GM12878 (cell line): Measurements from ENCODE around the gene MAP7. TPM values are rescaled to one million over a fixed set of nuclear protein-coding genes. Genes with fewer than 3 reads are reported as not detected.

ENCODE experiments used
- ATAC-seq: fragments of 200-7000 bp; cut with Tn5 transposase; 3 replicates; pipeline ENCODE4 v1.9.1; 2020; ENCODE audit warnings: mild to moderate bottlenecking, moderate library complexity
- BruUV-seq: library from RNA; stranded (reverse); fragments of 400-500 nt; replicated peaks from 2 replicates; lab custom pipeline; 2021; lab: Mats Ljungman, UMichigan
- CTCF ChIA-PET: fragments of 300-600 bp; sonication (Branson Sonifier 250); formaldehyde crosslinking; extraction: SDS; loops from one replicate; lab custom pipeline; 2021; ENCODE audit warnings: inconsistent platforms; lab: Yijun Ruan, JAX
- POLR2A ChIA-PET: fragments of 350-600 bp; formaldehyde crosslinking; extraction: SDS; loops from one replicate; lab custom pipeline; 2021; ENCODE audit warnings: inconsistent platforms; lab: Charles Lee
- RAD21 ChIA-PET: fragments of 300-600 bp; sonication (Branson Sonifier 250); formaldehyde crosslinking; loops from one replicate; lab custom pipeline; 2023; ENCODE audit warnings: antibody characterized with exemption; ENCODE audit not compliant: unreplicated experiment; lab: Charles Lee
- SMC1A ChIA-PET: fragments of 300-600 bp; sonication (Branson Sonifier 250); formaldehyde crosslinking; loops from one replicate; lab custom pipeline; 2023; ENCODE audit not compliant: unreplicated experiment, uncharacterized antibody; lab: Charles Lee
- DNase-seq: peaks from one replicate; pipeline ENCODE4 v3.0.0-alpha.2; 2011; ENCODE audit warnings: low read depth, low spot score
- FAIRE-seq: peaks from 3 replicates; lab custom pipeline; 2011; peaks lifted over from hg19 to GRCh38; lab: Jason Lieb, UNC
- H2AFZ ChIP-seq: 2 replicates; pipeline ENCODE4 v1.6.0; 2011; ENCODE audit warnings: low read depth, low read length, control low read depth; ENCODE audit not compliant: control insufficient read depth
- H3K27ac ChIP-seq: 2 replicates; pipeline ENCODE4 v1.5.1; 2011; ENCODE audit warnings: control low read depth; ENCODE audit not compliant: control insufficient read depth, insufficient read depth
- H3K27me3 ChIP-seq, 2 experiments: replicated peaks in 1 of 2; 2 replicates each; pipeline versions ENCODE4 v1.6.0 to v1.6.1; 2011; ENCODE audit warnings: low read length in 1 of 2; ENCODE audit not compliant: control insufficient read depth in 2 of 2, insufficient read depth in 2 of 2
- H3K36me3 ChIP-seq, 2 experiments: 2 replicates each; pipeline ENCODE4 v1.5.1; 2011; ENCODE audit warnings: low read length in 1 of 2; ENCODE audit not compliant: control insufficient read depth in 2 of 2, insufficient read depth in 2 of 2
- H3K4me1 ChIP-seq: 2 replicates; pipeline ENCODE4 v1.6.1; 2011; ENCODE audit warnings: mild to moderate bottlenecking, low read length, moderate library complexity, mixed read lengths; ENCODE audit not compliant: control insufficient read depth, insufficient read depth
- H3K4me2 ChIP-seq: 2 replicates; pipeline ENCODE4 v1.6.0; 2011; ENCODE audit warnings: control low read depth; ENCODE audit not compliant: control insufficient read depth, insufficient read depth
- H3K4me3 ChIP-seq: fragments of 200-600 bp; sonication (generic); 2 replicates; pipeline ENCODE4 v1.5.1; 2016
- H3K79me2 ChIP-seq: 2 replicates; pipeline ENCODE4 v1.6.0; 2011; ENCODE audit warnings: low read length; ENCODE audit not compliant: control insufficient read depth, insufficient read depth
- H3K9ac ChIP-seq: 2 replicates; pipeline ENCODE4 v1.8.0; 2011; ENCODE audit warnings: low read length, control low read depth, mixed read lengths; ENCODE audit not compliant: control insufficient read depth, insufficient read depth
- H3K9me3 ChIP-seq: replicated peaks from 3 replicates; pipeline ENCODE4 v1.5.1; 2011; ENCODE audit warnings: mild to moderate bottlenecking, low read length; ENCODE audit not compliant: control insufficient read depth, insufficient read depth
- H4K20me1 ChIP-seq: 2 replicates; pipeline ENCODE4 v1.6.0; 2011; ENCODE audit not compliant: control insufficient read depth, insufficient read depth
- BCL3 ChIP-seq: IDR thresholded peaks from 2 replicates; pipeline ENCODE4 v1.6.1; 2011; ENCODE audit warnings: borderline replicate concordance, low read depth, mild to moderate bottlenecking, moderate library complexity, low read length; ENCODE audit not compliant: insufficient read depth, poor library complexity, severe bottlenecking
- CHD2 ChIP-seq: IDR thresholded peaks from 2 replicates; pipeline ENCODE4 v1.6.1; 2011; ENCODE audit warnings: low read depth, low read length, improper control_type of control experiment, borderline replicate concordance
- CREB1 ChIP-seq: IDR thresholded peaks from 2 replicates; pipeline ENCODE4 v1.6.1; 2012; ENCODE audit warnings: low read depth, mild to moderate bottlenecking, inconsistent platforms
- NRF1 ChIP-seq: conservative IDR thresholded peaks from 2 replicates; pipeline ENCODE4 v1.6.1; 2011; ENCODE audit warnings: mild to moderate bottlenecking, low read depth, low read length, improper control_type of control experiment
- PBX3 ChIP-seq: IDR thresholded peaks from 2 replicates; pipeline ENCODE4 v1.6.1; 2011; ENCODE audit warnings: mild to moderate bottlenecking, low read depth, low read length, moderate library complexity; ENCODE audit not compliant: insufficient replicate concordance
- PKNOX1 ChIP-seq: fragments of 450-650 bp; IDR thresholded peaks from 2 replicates; pipeline ENCODE4 v1.6.1; 2016; ENCODE audit warnings: mild to moderate bottlenecking
- POLR2A ChIP-seq: IDR thresholded peaks from 2 replicates; pipeline ENCODE4 v1.6.1; 2011; ENCODE audit warnings: low read depth, mild to moderate bottlenecking, low read length
- RCOR1 ChIP-seq: conservative IDR thresholded peaks from 2 replicates; pipeline ENCODE4 v1.6.1; 2012; ENCODE audit warnings: low read depth, low read length, improper control_type of control experiment
- RELA ChIP-seq: fragments of 450-650 bp; IDR thresholded peaks from 2 replicates; pipeline ENCODE4 v1.8.0; 2014; ENCODE audit warnings: borderline replicate concordance; ENCODE audit not compliant: partially characterized antibody
- SMAD1 ChIP-seq: fragments of 450-650 bp; IDR thresholded peaks from 2 replicates; pipeline ENCODE4 v1.6.1; 2018; ENCODE audit warnings: mild to moderate bottlenecking, low read depth; ENCODE audit not compliant: partially characterized antibody
- SMAD5 ChIP-seq: IDR thresholded peaks from 2 replicates; pipeline ENCODE4 v1.6.1; 2016; ENCODE audit warnings: antibody characterized with exemption, low read depth
- SREBF1 ChIP-seq: IDR thresholded peaks from 2 replicates; pipeline ENCODE4 v1.6.1; 2012; ENCODE audit warnings: mild to moderate bottlenecking, low read length
- TCF7 ChIP-seq: IDR thresholded peaks from 2 replicates; pipeline ENCODE4 v1.6.1; 2014; ENCODE audit warnings: antibody characterized with exemption, borderline replicate concordance
- USF2 ChIP-seq: IDR thresholded peaks from 2 replicates; pipeline ENCODE4 v1.6.1; 2011; ENCODE audit warnings: low read depth, low read length, improper control_type of control experiment, borderline replicate concordance
- ZNF274 ChIP-seq: IDR thresholded peaks from one replicate; pipeline ENCODE4 v1.8.0; 2011; ENCODE audit not compliant: insufficient read length, insufficient read depth
- ZZZ3 ChIP-seq: IDR thresholded peaks from 2 replicates; pipeline ENCODE4 v1.6.1; 2011; ENCODE audit warnings: low read depth; ENCODE audit not compliant: control insufficient read depth, insufficient read length
- WGBS: methylation state at CpG from one replicate; pipeline ENCODE4 v1.1.6; 2016; ENCODE audit warnings: low lambda C conversion rate; ENCODE audit not compliant: insufficient replicate concordance, insufficient coverage; ENCODE audit errors: missing lambda C conversion rate; 5-methylcytosine and 5-hydroxymethylcytosine counted together
- in situ Hi-C: fragments of 300-500 bp; cut with MboI; formaldehyde crosslinking; loops from 9 replicates; pipeline ENCODE4 v1.14.3; 2018; ENCODE audit warnings: mixed read lengths
- intact Hi-C: fragments of 100-400 bp; cut with micrococcal nuclease; formaldehyde crosslinking; loops from one replicate; pipeline ENCODE4 v1.14.2; 2022; ENCODE audit not compliant: unreplicated experiment
- polyA plus RNA-seq, 11 experiments: library from polyadenylated mRNA; depleted of rRNA in 4 of 11; unstranded in 6 of 11; stranded (reverse) in 5 of 11; fragments of >200 nt; fragmentation: Nextera tagmentation in 4 of 11; fragmentation: Illumina TruSeq in 1 of 11; extraction: Ambion mirVana in 4 of 11; extraction: Trizol in 1 of 11; gene quantifications; 1 replicate in 1 of 11; 2 replicates in 10 of 11; pipeline versions ENCODE4 v1.2.1 to v1.2.3, GENCODE V29; 2011 to 2016; ENCODE audit warnings: inconsistent platforms in 2 of 11, missing spikeins in 2 of 11, low read depth in 1 of 11
- total RNA-seq, 4 experiments: library from RNA; depleted of rRNA in 3 of 4; stranded (reverse); fragments of >200 nt in 3 of 4; fragmentation: Illumina TruSeq in 1 of 4; extraction: Trizol in 1 of 4; gene quantifications; 2 replicates each; pipeline versions ENCODE4 v1.2.1 to v1.2.3, GENCODE V29; 2013 to 2021
- TF ChIP-seq, protein P1 (sequence below): fragments of 150-350 bp; IDR thresholded peaks from 2 replicates; pipeline ENCODE4 v1.6.1; 2014; ENCODE audit warnings: mild to moderate bottlenecking, low read depth, low read length
- TF ChIP-seq, protein P2 (sequence below): fragments of 450-650 bp; IDR thresholded peaks from 2 replicates; pipeline ENCODE4 v1.6.1; 2014; ENCODE audit warnings: mild to moderate bottlenecking

MAP7 gene
- total and polyA plus RNA-seq, 10 of the 15 experiments (the other 5 are each of a cell fraction or from before 2014, with no cell fraction given), result 0.04 to 0.17 (median 0.08) TPM; not detected in 2

DNA sequence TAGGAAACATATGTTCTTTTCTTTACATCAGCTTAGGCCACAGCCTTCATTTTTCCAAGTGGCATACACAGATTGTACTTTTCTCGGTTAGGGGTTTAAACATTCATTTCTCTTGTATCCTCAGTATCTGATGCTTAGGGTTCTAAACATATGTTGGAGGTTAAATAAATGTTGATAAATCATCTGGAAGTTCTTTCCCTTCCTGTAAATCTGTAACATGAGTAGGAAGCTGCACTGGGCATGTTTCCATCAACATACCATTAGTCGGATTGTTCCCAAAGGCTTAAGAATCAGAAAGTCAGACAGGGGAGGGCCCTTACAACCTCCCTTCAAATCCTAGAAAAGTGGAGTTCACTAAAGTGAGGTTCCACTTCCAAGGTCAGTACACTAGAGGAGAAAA lies 205.8 kb downstream of the MAP7 start:
- DNase-seq, result no peak
- Histone ChIP-seq H3K36me3 (no peaks in the 10 kb centered on the region), H3K27me3 (no peaks in the 10 kb centered on the region; a peak in 1 of 4 replicates), H3K9me3 (no peaks in the 10 kb centered on the region), H3K4me1 (no peaks in the 10 kb centered on the region), H4K20me1 (no peaks in the 10 kb centered on the region), H3K4me3 (no peak overlapping the region), H2AFZ (no peak overlapping the region), H3K4me2 (no peak overlapping the region), H3K79me2 (no peaks in the 10 kb centered on the region), H3K27ac (no peak overlapping the region), H3K9ac (no peak overlapping the region)
- no peak for ATAC-seq
- no TSS peak for BruUV-seq
- in situ Hi-C loops (no loop called here), intact Hi-C loops (loop anchor here (10.0 kb wide), 1 partner anchor 200 kb away; no protein-coding TSS in a partner anchor)
- 81% methylated on average over 2 of the region's 2 CpGs for WGBS
- POLR2A ChIA-PET, result no interaction called here
- RAD21 ChIA-PET, result no interaction called here
- CTCF ChIA-PET, result interaction anchor here (1.1 kb wide), 1 partner anchor 28 kb away, joined by 3 read pairs; no protein-coding TSS in a partner anchor
- SMC1A ChIA-PET, result interaction anchor here (1.2 kb wide), 2 partner anchors 9 to 11 kb away, joined by 3 to 4 read pairs; no protein-coding TSS in a partner anchor
- FAIRE-seq, result no peak
- TF ChIP-seq SMAD1 (no peak), ZNF274 (no peak), POLR2A (no peak), RCOR1 (no peak), PBX3 (no peak), BCL3 (no peak), NRF1 (no peak), RELA (no peak), PKNOX1 (no peak), ZZZ3 (no peak), CHD2 (no peak), SMAD5 (no peak), SREBF1 (no peak), TCF7 (no peak), USF2 (no peak), CREB1 (no peak)
- TF ChIP-seq, protein P1, sequence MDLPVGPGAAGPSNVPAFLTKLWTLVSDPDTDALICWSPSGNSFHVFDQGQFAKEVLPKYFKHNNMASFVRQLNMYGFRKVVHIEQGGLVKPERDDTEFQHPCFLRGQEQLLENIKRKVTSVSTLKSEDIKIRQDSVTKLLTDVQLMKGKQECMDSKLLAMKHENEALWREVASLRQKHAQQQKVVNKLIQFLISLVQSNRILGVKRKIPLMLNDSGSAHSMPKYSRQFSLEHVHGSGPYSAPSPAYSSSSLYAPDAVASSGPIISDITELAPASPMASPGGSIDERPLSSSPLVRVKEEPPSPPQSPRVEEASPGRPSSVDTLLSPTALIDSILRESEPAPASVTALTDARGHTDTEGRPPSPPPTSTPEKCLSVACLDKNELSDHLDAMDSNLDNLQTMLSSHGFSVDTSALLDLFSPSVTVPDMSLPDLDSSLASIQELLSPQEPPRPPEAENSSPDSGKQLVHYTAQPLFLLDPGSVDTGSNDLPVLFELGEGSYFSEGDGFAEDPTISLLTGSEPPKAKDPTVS, result no peak
- TF ChIP-seq, protein P2, sequence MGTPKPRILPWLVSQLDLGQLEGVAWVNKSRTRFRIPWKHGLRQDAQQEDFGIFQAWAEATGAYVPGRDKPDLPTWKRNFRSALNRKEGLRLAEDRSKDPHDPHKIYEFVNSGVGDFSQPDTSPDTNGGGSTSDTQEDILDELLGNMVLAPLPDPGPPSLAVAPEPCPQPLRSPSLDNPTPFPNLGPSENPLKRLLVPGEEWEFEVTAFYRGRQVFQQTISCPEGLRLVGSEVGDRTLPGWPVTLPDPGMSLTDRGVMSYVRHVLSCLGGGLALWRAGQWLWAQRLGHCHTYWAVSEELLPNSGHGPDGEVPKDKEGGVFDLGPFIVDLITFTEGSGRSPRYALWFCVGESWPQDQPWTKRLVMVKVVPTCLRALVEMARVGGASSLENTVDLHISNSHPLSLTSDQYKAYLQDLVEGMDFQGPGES, result no peak
